ENCODE results near the gene EFCAB6. TPM values are rescaled to one million over a fixed set of nuclear protein-coding genes. Genes with fewer than 3 reads are reported as not detected.

EFCAB6 gene
- total and polyA plus RNA-seq, 2 donors (not counting 3 experiments of a cell fraction or from before 2014, with no cell fraction given), result 0.07 to 0.31 TPM

GRCh38 chr22:43838571-43839307 lies 26.6 kb upstream of the EFCAB6 start:
- Histone ChIP-seq H3K4me3 (replicated peaks in 1 of 3; ENCODE audit: insufficient read depth in 1 of 3, low read depth in 1 of 3, low read length in 3 of 3) (no peak overlapping the region), H3K79me2 (ENCODE audit: control insufficient read depth, insufficient read depth, low read length) (no peaks in the 10 kb centered on the region), H3K9ac (replicated peaks; ENCODE audit: extremely low read depth, insufficient read depth, low read length) (no peak overlapping the region), H3K36me3 (ENCODE audit: control insufficient read depth in 2 of 2, extremely low read depth in 1 of 2, insufficient read depth in 2 of 2, low read length in 2 of 2) (no peaks in the 10 kb centered on the region), H3K9me3 (replicated peaks; ENCODE audit: control insufficient read depth, insufficient read depth, low read length) (no peaks in the 10 kb centered on the region), H3K9me1 (replicated peaks; ENCODE audit: control insufficient read depth, extremely low read depth, insufficient read depth, low read length) (no peaks in the 10 kb centered on the region), H3K4me2 (ENCODE audit: insufficient read depth, low read length) (no peak overlapping the region), H4K20me1 (replicated peaks; ENCODE audit: control insufficient read depth, extremely low read depth, insufficient read depth, low read length) (no peaks in the 10 kb centered on the region), H3K27ac (ENCODE audit: insufficient read depth, low read depth, low read length) (no peak overlapping the region), H3K27me3 (ENCODE audit: control insufficient read depth in 2 of 2, insufficient read depth in 2 of 2, low read length in 2 of 2) (no peaks in the 10 kb centered on the region), H3K4me1 (ENCODE audit: control insufficient read depth, extremely low read depth, insufficient read depth, low read length) (no peaks in the 10 kb centered on the region), H2AFZ (ENCODE audit: low read depth, low read length) (no peak overlapping the region)
- ChIA-PET CTCF (no interaction called here), POLR2A (no interaction called here)
- no TSS peak for BruUV-seq (replicated peaks)
- intact Hi-C loops (cut with micrococcal nuclease) (no loop called here), dilution Hi-C loops (cut with MboI; ENCODE audit: extremely low pct_ligation_motif_present, low sequenced_read_pairs) (no loop called here)
- no peak for DNase-seq (ENCODE audit: low read depth, low spot score)
- FAIRE-seq, result no peak
- TF ChIP-seq POLR2A (IDR thresholded peaks at IDR 0.05; ENCODE audit: low read depth, low read length) (no peak), POLR2AphosphoS5 (IDR thresholded peaks at IDR 0.05; ENCODE audit: insufficient read depth, low read depth, low read length) (no peak), EZH2 (IDR thresholded peaks at IDR 0.05; ENCODE audit: borderline replicate concordance, low read depth, low read length, severe bottlenecking) (no peak), MAX (IDR thresholded peaks at IDR 0.05; ENCODE audit: insufficient read depth, insufficient read length) (no peak), JUN (IDR thresholded peaks at IDR 0.05; ENCODE audit: borderline replicate concordance, insufficient read depth, insufficient read length, low read depth) (no peak), CTCF (IDR thresholded peaks at IDR 0.05; ENCODE audit: extremely low read depth in 1 of 2, insufficient read depth in 1 of 2, low read depth in 1 of 2, low read length in 2 of 2) (no peak), FOS (IDR thresholded peaks at IDR 0.05; ENCODE audit: borderline replicate concordance, insufficient read depth, low read length) (no peak), MYC (IDR thresholded peaks at IDR 0.05; ENCODE audit: low read depth, low read length) (no peak), GATA2 (IDR thresholded peaks at IDR 0.05; ENCODE audit: insufficient read depth, insufficient read length, low read depth, low read length) (no peak)

Measured in endothelial cell of umbilical vein (primary cell).